ENCODE measurements around the gene USP14. TPM values are rescaled to one million over a fixed set of nuclear protein-coding genes. Genes with fewer than 3 reads are reported as not detected.
"Not testable (repeated sequence)": the region's sequence is repeated elsewhere in the genome, so short reads cannot be mapped to it uniquely, and the experiment has no call there.

Gene USP14
- total RNA-seq, 1 donor from 2014 or later = 95.3 TPM

DNA sequence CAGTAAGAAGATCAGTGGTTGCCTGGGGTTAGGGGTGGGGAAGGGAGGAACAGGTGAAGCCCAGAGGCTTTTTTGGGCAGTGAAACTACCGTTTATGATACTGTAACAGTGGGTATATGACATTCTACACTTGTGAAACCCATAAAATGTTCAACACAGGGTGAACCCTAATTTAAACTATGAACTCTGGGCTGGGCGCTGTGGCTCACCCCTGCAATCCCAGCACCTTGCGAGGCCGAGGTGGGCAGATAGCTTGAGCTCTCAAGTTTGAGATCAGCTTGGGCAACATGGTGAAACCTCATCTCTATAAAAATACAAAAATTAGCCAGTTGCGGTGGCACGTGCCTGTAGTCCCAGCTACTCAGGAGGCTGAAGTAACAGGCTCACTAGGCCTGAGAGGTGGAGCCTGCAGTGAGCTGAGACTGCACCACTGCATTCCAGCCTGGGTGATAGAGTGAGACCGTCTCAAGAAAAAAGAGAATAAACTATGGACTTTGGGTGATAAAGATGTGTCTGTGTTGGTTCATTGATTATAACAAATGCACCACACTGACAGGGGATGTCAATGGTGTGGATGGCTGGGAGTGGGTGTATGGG is 17.6 kb upstream of the USP14 start:
- intact Hi-C loops (cut with micrococcal nuclease) = no loop called here
- DNase-seq (ENCODE audit: low spot score) = no peak
- Mint-ChIP-seq H3K4me1 (ENCODE audit: low read depth) (no peaks in the 10 kb centered on the region), H3K27ac (no peak overlapping the region), H3K4me3 (no peak overlapping the region), H3K36me3 (ENCODE audit: low read depth) (no peaks in the 10 kb centered on the region), H3K27me3 (ENCODE audit: insufficient read depth) (peaks cover 2% of the 10 kb centered on the region), H3K9me3 (no peaks in the 10 kb centered on the region)

DNA sequence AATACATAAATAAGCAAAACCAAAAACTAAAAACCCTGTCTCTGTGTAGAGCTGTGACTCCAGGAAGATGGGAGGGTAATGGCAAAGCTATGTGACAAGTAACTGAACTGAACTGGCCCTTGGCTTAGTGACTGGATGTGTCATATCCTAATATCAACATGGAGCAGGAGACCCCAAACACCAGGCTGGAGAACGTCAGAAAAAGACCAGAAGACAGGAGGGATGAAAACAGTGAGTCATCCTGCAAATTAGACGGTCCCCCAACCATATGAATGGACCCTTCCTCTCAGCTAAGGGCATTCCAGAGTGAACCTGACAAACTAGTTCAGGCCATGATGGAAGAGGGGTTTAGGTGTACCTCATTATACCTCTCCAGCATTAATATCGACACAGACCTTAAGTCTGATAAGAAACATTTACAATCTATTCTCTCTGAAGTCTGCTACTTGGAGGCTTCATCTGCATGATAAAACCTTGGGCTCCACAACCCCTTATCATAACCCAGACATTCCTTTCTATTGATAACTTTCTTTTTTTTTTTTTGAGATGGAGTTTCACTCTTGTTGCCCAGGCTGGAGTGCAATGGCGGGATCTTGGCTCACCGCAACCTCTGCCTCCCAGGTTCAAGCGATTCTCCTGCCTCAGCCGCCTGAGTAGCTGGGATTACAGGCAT is 15.6 kb upstream of the USP14 start:
- H3K4me1 Mint-ChIP-seq (ENCODE audit: low read depth); DNase-seq (ENCODE audit: low spot score); H3K4me3 Mint-ChIP-seq; H3K36me3 Mint-ChIP-seq (ENCODE audit: low read depth); H3K27me3 Mint-ChIP-seq (ENCODE audit: insufficient read depth); H3K27ac Mint-ChIP-seq; H3K9me3 Mint-ChIP-seq; intact Hi-C loops (cut with micrococcal nuclease): not testable (repeated sequence)

DNA sequence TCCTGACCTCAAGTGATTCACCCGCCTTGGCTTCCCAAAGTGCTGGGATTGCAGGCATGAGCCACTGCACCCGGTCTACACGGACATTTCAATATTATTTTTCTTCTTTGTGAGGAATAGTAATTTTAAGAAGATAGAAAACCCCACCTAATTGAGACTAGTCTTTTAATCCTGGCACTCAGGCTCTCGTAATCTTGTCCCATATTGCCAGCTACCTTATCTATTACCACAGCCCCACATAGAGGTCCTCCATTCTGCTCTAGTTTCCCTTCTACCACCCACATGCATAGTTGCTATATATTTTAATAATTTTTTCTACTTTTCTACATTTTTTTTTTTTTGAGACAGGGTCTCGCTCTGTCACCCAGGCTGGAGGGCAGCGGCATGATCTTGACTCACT is 9.5 kb upstream of the USP14 start:
- no peak for DNase-seq (ENCODE audit: low spot score)
- Mint-ChIP-seq H3K4me3 (no peak overlapping the region), H3K27ac (no peak overlapping the region), H3K27me3 (ENCODE audit: insufficient read depth) (peaks cover 10% of the 10 kb centered on the region), H3K36me3 (ENCODE audit: low read depth) (no peaks in the 10 kb centered on the region), H3K9me3 (no peaks in the 10 kb centered on the region), H3K4me1 (ENCODE audit: low read depth) (no peaks in the 10 kb centered on the region)
- intact Hi-C loops (cut with micrococcal nuclease) = no loop called here

DNA sequence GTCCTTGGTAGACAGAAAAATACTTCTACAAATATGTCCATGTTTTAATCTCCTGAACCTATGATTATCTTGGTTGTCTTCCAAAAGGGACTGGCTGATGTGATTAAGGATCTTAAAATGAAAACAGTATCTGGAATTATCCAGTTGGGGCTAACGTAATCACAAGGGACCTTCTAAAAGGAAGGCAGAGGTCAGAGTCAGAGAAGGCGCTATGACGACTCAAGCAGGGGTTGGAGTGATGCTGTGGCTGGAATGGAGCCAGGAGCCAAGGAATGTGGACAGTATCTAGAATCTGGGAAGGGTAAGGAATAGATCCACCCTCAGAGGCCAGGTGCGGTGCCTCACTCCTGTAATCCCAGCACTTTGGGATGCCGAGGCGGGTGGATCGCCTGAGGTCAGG is 4.2 kb upstream of the USP14 start:
- intact Hi-C loops (cut with micrococcal nuclease) = no loop called here
- Mint-ChIP-seq H3K4me3 (no peak overlapping the region), H3K9me3 (no peaks in the 10 kb centered on the region), H3K36me3 (ENCODE audit: low read depth) (no peaks in the 10 kb centered on the region), H3K27ac (no peak overlapping the region), H3K4me1 (ENCODE audit: low read depth) (no peaks in the 10 kb centered on the region), H3K27me3 (ENCODE audit: insufficient read depth) (peaks cover 10% of the 10 kb centered on the region)
- DNase-seq (ENCODE audit: low spot score) = no peak

DNA sequence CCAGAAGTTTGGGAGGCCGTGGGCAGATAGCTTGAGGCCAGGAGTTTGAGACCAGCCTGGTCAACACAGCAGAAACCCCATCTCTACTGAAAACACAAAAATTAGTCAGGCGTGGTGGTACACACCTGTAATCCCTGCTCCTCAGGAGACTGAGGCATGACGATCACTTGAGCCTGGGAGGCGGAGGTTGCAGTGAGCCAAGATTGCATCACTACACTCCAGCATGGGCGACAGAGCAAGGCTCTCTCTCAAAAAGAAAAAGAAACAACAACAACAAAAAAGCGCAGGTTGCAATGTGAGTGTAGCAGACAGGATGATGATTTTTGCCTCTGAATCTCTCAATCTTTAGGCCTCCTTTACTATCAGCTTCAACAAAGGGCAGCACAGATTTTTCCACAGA is 2.7 kb upstream of the USP14 start:
- DNase-seq (ENCODE audit: low spot score) = no peak
- intact Hi-C loops (cut with micrococcal nuclease) = loop anchor here (5.0 kb wide), 1 partner anchor 442 kb away; the partner anchor contains the start of gene CLUL1
- Mint-ChIP-seq H3K27ac (no peak overlapping the region), H3K36me3 (ENCODE audit: low read depth) (peaks cover 2% of the 10 kb centered on the region), H3K9me3 (no peaks in the 10 kb centered on the region), H3K27me3 (ENCODE audit: insufficient read depth) (peaks cover 5% of the 10 kb centered on the region), H3K4me1 (ENCODE audit: low read depth) (peaks cover 10% of the 10 kb centered on the region), H3K4me3 (no peak overlapping the region)

DNA sequence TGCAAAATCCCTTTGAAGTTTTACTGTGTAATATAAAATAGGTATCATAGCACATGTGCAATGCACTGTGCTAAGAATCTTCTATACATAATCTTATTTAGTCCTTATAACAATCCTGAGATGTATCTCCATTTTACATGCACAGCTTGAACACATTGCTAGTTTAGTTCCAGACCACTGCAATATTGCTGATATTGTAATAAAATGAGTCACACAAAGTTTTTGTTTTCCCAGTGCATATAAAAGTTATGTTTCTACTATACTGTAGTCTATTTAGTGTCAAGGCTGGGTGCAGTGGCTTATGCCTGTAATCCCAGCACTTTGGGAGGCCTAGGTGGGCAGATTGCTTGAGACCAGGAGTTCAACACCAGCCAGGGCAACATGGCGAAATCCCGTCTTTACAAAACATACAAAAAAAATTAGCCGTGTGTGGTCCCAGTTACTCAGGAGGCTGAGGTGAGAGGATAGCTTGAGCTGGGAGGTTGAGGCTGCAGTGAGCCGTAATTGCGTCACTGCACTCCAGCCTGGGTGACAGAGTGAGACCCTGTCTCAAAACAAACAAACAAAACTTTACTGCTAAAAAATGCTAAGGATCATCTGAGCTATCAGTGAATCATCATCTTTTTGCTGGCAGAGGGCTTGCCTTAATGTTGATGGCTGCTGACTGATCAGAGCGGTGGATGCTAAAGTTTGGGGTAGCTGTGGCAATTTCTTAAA is 1.7 kb upstream of the USP14 start:
- intact Hi-C loops (cut with micrococcal nuclease) = loop anchor here (5.0 kb wide), 1 partner anchor 441 kb away; the partner anchor contains the start of gene CLUL1
- DNase-seq (ENCODE audit: low spot score) = no peak
- peaks cover 5% of the 10 kb centered on the region for H3K27me3 Mint-ChIP-seq (ENCODE audit: insufficient read depth)
- peaks cover 18% of the 10 kb centered on the region for H3K4me1 Mint-ChIP-seq (ENCODE audit: low read depth)
- peaks cover 6% of the 10 kb centered on the region for H3K36me3 Mint-ChIP-seq (ENCODE audit: low read depth)
- no peaks in the 10 kb centered on the region for H3K9me3 Mint-ChIP-seq
- no peak overlapping the region for H3K27ac Mint-ChIP-seq
- no peak overlapping the region for H3K4me3 Mint-ChIP-seq

DNA sequence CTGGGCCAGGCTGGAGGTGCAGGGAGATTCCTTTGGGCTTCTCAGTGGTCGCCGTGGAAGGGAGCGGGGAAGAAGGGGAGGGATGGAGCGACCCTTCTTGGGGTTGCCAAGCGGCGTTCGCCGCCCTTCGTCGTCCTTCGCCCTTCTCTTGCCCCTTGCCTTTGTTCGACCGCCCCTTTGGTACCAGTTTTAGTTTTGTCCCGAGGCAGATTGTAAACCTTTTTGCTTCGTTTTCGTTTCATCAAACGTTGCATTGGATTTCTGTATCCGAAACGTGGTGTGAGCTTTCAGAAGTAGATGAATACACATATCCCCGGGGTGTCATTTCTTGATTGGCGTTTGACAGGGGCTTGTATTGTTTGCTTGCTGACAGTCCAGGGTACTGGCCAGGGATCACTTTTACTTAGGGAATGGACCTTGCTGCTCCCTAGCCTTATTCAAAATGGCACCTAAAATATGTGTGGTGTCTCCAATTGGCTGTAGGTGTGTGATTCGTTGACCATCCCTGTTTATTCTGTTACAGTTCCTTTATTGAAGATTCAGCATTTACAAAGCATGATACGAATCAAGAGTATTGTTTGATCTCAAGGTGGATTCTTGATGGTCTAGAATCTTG is 788 bp downstream of the USP14 start:
- peak; percentile 4 for DNase-seq (ENCODE audit: low spot score)
- intact Hi-C loops (cut with micrococcal nuclease) = loop anchor here (2.0 to 5.0 kb wide), 3 partner anchors 48 to 654 kb away; partner anchors contain the start of genes CLUL1 and YES1
- peaks cover 29% of the 10 kb centered on the region for H3K4me1 Mint-ChIP-seq (ENCODE audit: low read depth)
- peaks cover 5% of the 10 kb centered on the region for H3K27me3 Mint-ChIP-seq (ENCODE audit: insufficient read depth)
- no peaks in the 10 kb centered on the region for H3K9me3 Mint-ChIP-seq
- peak overlapping the region; percentile 98 for H3K4me3 Mint-ChIP-seq
- peak overlapping the region; percentile 95 for H3K27ac Mint-ChIP-seq
- peaks cover 11% of the 10 kb centered on the region for H3K36me3 Mint-ChIP-seq (ENCODE audit: low read depth)

DNA sequence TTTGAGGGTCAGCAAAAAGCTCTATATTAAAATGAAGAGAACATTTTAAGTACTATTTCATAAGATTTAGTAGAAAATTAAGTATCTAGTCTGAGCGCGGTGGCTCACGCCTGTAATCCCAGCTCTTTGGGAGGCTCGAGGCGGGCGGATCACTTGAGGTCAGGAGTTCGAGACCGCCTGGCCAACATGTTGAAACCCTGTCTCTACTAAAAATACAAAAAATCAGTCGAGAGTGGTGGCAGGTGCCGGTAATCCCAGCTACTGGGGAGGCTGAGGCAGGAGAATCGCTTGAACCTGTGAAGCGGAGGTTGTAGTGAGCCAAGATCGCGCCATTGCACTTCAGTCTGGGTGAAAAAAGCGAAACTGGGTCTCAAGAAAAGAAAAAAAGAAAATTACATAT is 1.6 kb downstream of the USP14 start:
- H3K36me3 Mint-ChIP-seq (ENCODE audit: low read depth) = peaks cover 14% of the 10 kb centered on the region
- H3K4me1 Mint-ChIP-seq (ENCODE audit: low read depth) = peaks cover 29% of the 10 kb centered on the region
- intact Hi-C loops (cut with micrococcal nuclease) = loop anchor here (2.0 to 5.0 kb wide), 3 partner anchors 49 to 653 kb away; partner anchors contain the start of genes CLUL1 and YES1
- no peaks in the 10 kb centered on the region for H3K9me3 Mint-ChIP-seq
- peaks cover 3% of the 10 kb centered on the region for H3K27me3 Mint-ChIP-seq (ENCODE audit: insufficient read depth)
- H3K4me3 Mint-ChIP-seq = peak overlapping the region; percentile 98
- H3K27ac Mint-ChIP-seq = no peak overlapping the region
- DNase-seq (ENCODE audit: low spot score) = no peak

DNA sequence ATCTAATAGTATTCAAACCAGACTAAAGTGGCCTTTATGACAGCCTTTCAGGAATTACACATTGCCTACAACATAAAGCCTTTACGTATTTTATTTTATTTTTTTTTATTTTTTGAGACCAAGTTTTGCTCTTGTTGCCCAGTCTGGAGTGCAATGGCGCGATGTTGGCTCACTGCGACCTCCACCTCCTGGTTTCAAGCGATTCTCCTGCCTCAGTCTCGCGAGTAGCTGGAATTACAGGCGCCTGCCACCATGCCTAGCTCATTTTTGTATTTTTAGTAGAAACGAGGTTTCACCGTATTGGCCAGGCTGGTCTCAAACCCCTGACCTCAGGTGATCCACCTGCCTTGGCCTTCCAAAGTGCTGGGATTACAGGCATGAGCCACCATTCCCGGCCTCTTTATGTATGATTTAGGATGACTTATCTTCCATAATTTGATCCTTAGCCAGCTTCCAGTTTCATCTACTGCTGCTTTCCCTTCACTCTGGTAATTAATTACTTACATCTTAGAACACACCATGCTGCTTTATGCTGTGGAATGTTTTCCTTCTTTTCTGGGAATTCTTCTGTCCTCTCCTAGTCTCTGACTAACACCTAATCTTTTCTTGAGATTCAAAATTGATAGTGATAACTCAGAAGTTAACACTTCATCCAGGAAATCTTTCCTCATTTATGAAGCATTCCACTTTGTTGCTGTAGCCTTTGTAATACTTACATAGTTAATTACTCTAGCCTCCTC is 2.6 kb downstream of the USP14 start:
- H3K9me3 Mint-ChIP-seq = no peaks in the 10 kb centered on the region
- intact Hi-C loops (cut with micrococcal nuclease) = no loop called here
- H3K27me3 Mint-ChIP-seq (ENCODE audit: insufficient read depth) = no peaks in the 10 kb centered on the region
- H3K27ac Mint-ChIP-seq = peak overlapping the region; percentile 29
- H3K36me3 Mint-ChIP-seq (ENCODE audit: low read depth) = peaks cover 19% of the 10 kb centered on the region
- H3K4me3 Mint-ChIP-seq = peak overlapping the region; percentile 98
- DNase-seq (ENCODE audit: low spot score) = no peak
- peaks cover 29% of the 10 kb centered on the region for H3K4me1 Mint-ChIP-seq (ENCODE audit: low read depth)

DNA sequence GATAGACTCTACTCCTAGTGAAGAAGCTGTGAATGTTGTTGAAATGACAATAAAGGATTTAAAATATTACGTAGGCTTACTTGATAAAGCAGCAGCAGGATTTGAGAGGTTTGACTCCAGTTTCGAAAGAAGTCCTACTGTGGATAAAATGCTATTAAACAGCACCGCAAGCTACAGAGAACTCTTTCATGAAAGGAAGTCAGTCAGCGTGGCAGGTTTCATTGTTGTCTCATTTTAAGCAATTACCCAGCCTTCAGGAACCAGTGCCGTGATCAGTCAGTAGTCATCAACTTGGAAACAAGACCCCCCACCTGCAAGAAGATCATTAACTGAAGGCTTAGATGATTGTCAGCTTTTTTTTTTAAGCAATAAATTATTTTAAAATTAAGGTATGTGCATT is 14.0 kb downstream of the USP14 start:
- intact Hi-C loops (cut with micrococcal nuclease) = no loop called here
- DNase-seq (ENCODE audit: low spot score) = no peak
- H3K4me1 Mint-ChIP-seq (ENCODE audit: low read depth) = no peaks in the 10 kb centered on the region
- no peak overlapping the region for H3K27ac Mint-ChIP-seq
- H3K9me3 Mint-ChIP-seq = no peaks in the 10 kb centered on the region
- H3K36me3 Mint-ChIP-seq (ENCODE audit: low read depth) = peaks cover 23% of the 10 kb centered on the region
- H3K4me3 Mint-ChIP-seq = no peak overlapping the region
- no peaks in the 10 kb centered on the region for H3K27me3 Mint-ChIP-seq (ENCODE audit: insufficient read depth)

DNA sequence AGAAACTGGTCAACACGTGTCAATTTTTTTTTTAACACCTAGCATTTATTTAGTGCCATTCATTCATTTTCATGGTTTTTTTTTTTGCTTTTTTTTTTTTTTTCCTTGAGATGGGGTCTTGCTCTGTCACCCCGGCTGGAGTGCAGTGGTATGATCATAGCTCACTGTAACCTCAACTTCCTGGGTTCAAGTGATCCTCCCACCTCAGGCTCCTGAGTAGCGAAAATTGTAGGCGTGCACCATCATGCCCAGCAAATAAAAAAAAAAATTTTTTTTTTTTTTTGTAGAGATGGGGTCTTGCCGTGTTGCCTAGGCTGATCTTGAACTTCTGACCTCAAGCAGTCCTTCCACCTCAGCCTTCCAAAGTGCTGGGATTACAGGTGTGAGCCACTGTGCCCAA is 21.1 kb downstream of the USP14 start:
- intact Hi-C loops (cut with micrococcal nuclease) = loop anchor here (5.0 kb wide), 1 partner anchor 33 kb away; no protein-coding TSS in a partner anchor
- H3K9me3 Mint-ChIP-seq = no peaks in the 10 kb centered on the region
- H3K4me1 Mint-ChIP-seq (ENCODE audit: low read depth) = peaks cover 29% of the 10 kb centered on the region
- H3K4me3 Mint-ChIP-seq = no peak overlapping the region
- no peak overlapping the region for H3K27ac Mint-ChIP-seq
- no peak for DNase-seq (ENCODE audit: low spot score)
- H3K27me3 Mint-ChIP-seq (ENCODE audit: insufficient read depth) = no peaks in the 10 kb centered on the region
- H3K36me3 Mint-ChIP-seq (ENCODE audit: low read depth) = peaks cover 25% of the 10 kb centered on the region

DNA sequence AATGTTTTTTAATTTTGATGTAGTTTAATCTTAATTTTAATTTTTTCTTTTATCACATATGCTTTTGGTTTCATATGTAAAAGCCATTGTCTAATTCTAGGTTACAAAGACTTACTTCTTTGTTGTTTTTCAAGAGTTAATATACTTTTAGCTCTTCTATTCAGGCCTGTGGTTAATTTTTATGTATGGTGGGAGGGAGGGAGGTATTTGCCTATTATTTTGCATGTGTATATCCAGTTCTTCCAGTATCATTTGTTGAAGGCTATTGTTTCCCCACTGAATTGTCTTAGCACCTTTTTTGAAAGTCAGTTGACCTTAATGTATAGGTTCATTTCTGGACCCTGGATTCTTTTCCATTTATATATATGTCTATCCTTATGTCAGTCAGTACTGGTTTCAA is 23.4 kb downstream of the USP14 start:
- Mint-ChIP-seq H3K27me3 (ENCODE audit: insufficient read depth) (no peaks in the 10 kb centered on the region), H3K36me3 (ENCODE audit: low read depth) (peaks cover 23% of the 10 kb centered on the region), H3K9me3 (no peaks in the 10 kb centered on the region), H3K27ac (no peak overlapping the region), H3K4me3 (no peak overlapping the region), H3K4me1 (ENCODE audit: low read depth) (peaks cover 29% of the 10 kb centered on the region)
- intact Hi-C loops (cut with micrococcal nuclease) = no loop called here
- DNase-seq (ENCODE audit: low spot score) = no peak
